Hematopoietic multipotent progenitor cell treated with erythropoietin and hydrocortisone succinate and interleukin-3 and kit ligand, for 4 days (in vitro differentiated cells): ENCODE results near the gene SCOC.
A peak's percentile ranks its signal among the peaks of the same experiment; 100 is the strongest.

Source experiments
- DNase-seq: peaks from one replicate; pipeline ENCODE4 v3.0.0-alpha.2; 2015

The SCOC gene

DNA sequence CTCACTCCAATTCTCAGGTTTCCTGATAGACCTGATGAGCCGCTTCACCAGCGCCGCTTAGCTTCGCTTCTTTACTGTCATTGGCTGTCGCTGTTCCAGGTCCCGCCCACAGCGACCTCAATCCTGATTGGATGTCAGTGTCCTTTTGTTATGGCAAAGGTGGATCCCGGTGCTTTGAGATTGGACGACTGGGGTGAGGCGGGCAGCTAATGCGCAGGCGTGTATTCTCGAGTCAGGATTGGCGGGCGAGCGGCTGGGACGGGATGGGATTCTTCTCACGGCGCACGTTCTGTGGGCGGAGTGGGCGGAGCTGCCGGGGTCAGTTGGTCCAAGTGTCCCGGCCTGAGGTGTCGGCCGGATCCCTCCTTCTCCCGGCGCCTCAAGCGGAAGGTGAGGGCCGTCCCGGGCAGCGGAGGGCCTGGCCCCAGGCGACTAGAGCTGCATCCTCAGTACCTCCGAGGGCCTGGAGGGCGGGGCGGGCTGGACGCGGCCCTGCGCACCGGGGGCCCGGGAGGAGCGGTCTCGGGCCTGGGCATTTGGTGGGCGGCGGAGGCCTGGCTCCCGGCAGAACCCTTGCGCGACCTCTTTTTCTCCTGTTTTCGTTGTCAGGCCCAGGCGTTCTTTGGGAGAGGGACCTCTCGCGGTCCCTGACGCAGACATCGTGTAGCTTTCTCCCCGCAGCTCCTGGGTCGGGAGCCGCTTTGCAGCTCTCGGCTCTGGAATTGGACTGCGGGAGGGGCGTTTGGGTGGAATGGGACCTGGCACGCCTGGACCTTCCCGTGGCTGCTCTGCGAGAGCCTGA, at the start of gene SCOC:
TSS of gene SCOC (plus strand) at position 319 of the 802 bp plus-strand sequence. CDS start 5,525 bp downstream, outside the sequence.
- peak; percentile 99 for DNase-seq

DNA sequence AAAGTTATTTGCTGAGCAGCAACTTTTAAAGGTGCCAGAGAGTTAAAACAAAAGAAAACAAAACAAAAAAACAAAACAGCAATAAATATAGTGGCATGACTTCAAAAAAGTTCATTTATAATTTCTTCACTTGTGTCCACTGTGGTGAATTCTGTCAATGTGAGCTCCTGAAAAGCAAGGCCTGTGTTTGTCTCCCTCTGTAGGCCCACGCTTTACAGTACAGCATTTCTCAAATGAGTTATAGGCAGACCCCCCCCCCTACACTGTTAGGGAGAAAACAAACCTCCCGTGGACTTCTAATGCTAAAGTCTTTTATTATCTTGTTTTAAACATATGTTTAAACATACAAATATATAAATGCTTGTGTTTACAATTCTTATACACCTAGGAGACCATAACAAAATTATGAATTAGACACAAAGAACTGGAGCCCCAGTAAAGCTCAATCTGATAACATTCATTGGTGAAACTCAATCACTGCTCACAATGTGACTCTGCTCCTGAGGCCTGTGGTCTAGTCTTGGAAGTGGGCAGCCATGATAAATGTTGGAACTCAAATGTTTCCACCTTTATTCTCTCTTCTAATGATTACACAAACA, 47.0 kb upstream of the SCOC start:
- peak; percentile 71 for DNase-seq

DNA sequence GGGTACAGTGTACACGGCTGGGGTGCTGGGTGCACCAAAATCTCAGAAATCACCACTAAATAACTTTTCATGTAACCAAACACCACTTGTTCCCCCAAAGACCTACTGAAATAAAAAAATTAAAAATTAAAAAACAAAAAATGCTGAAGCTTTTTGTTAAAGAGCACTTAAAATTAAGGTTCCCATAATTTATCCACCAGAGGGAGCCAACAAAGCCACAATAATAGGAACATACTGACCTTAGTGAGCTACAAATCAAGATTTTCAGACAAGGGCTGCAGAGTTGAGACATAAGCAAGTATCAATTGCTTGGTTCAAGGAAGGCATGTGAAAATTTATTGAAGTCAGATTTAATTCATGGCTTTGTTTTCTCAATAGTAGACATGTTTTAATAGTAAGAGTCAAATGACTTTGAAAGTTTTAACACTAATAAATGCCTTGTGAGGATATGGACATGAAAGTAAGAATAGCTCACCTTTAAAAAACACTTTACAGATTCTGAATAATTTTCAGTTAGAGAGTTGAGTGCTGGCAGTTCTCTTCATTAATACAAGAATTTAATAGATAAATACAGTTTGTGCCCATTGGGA, 43.0 kb upstream of the SCOC start:
- DNase-seq: peak; percentile 80

DNA sequence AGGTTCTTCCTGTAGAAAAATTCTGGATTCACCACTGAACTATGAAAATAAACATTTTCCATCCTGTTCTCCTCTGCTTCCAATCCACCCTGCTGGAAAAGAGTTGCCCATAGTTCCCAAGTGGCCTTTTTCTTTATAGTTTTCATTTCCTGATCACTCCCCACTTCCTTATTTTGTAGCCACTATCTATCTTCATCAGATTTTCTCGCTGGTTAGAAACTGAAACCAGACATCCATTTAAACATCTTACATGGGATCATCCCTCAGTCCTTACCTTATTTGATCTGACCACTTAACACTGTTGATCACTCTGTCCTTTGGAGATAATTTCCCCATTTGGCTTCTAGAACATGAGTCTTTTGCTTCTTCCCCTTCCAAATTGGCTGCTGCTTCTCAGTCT, 42.2 kb upstream of the SCOC start:
- DNase-seq: peak; percentile 49

DNA sequence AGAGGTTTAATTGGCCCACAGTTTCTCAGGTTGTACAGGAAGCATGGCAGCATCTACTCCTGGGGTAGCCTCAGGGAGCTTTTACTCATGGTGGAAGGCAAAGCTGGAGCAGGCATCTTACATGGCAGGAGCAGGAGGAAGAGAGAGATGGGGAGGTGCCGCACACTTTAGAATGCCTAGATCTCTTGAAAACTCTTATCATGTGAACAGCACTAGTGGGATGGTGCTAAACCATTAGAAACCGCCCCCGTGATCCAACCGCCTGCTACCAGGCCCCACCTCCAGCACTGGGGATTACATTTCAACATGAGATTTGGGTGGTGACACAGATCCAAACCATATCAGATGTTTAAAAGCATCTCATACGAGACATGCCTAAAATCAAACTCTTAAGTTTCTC, 41.6 kb upstream of the SCOC start:
- DNase-seq: peak; percentile 58

DNA sequence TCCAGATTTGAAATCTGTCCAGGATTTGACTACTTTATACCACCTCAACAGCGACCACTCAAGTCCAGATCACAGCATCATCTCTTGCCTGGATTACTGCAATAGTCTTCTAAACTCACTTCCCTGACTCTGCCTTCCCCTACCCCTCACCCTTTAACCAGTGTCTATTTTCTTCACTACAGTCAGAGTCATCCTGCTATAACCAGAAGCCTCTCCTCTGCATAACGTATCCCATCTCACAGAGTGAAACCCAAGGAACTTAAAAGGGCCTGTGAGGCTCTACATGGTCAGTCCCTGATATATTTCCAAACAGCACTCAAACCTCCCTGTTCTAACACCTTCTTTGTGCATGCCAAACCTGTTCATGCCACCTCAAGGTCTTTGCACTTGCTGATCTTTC, 40.7 kb upstream of the SCOC start:
- DNase-seq: no peak

DNA sequence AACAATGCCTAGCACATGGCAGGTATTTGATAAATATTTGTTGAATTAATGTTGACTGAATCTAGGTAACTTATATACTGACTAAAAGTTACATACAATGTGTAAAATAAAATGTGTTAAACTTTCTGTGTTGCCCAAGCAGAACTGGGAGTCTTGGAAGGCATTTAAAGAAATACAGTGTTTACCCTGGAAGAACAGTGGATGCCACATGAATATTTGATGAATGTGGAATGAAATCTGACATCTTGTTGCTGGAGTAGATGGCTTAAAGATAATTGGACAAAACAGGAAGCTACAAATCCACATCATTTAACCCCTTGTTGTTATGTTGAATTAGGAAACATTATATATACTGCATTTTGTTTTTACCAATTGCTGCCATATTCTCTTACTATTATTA, 39.9 kb upstream of the SCOC start:
- no peak for DNase-seq

DNA sequence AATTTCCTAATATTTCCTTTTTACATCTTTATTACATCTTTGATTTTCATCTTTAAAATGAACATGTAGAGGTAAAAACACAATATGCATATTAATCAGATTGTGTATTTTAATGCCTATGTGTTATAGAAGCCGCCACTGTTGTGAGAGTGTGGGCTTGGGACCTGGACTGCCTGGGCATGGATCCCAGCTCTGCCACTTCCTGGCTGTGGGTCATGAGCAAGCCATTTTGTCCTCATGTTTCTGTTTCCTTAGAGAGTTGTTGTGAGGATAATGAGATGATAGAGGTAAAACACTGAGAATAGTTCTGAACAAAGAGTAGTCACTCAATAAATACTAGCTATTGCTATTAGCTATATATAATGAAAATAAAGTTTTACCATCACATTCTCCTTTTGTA, 38.4 kb upstream of the SCOC start:
- DNase-seq: no peak

DNA sequence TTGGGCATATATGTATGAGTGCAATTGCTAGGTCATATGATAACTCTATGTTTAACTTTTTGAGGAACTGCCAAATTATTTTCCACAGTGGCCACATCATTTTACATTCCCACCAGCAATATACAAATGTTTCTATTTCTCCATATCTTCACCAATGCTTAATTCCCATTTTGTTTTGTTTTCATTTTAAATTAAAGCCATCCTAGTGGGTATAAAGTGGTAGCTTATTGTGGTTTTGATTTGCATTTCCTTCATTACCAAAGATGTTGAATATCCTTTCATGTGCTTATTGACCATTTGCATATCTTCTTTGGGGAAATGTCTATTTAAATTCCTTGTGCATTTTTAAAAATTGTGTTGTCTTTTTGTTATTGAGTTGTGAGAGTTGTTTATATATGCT, 36.7 kb upstream of the SCOC start:
- DNase-seq: no peak

DNA sequence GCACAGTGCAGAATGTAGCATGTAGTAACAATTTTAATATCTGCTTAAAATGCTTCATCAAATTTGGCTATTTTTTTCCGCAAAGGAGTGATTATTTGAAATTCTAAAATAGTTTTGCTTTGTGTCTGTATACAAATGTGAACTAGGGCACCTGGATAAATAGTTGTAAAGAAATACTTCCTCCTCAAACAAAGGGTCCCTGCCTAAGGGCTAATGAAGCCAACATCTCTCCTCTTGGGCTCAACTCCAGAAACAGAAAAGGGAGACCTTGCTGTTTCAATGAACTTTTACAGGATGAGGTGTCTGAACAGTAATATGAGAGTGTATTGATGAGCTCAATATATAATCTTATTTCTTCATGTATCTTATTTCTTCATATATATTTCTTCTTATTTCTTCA, 30.8 kb upstream of the SCOC start:
- no peak for DNase-seq

DNA sequence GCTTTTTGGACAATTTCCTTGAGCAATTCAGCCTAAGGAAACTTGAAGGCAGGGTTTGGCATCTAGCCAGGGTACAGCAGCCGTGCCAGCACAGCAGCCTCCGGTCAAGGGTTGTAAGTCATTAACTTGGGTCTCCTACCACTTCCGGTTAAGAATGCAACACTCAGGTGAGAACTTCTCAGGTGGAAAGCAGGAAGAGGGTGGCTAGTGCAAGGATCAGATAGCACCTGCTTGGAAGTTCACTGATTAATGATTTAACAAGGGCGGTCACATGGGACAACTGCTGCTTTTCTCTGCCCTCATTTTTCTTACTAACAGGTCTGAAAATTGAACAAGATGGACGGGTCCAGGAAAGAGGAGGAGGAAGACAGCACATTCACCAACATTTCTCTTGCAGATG, 30.1 kb upstream of the SCOC start:
- DNase-seq: peak; percentile 59

DNA sequence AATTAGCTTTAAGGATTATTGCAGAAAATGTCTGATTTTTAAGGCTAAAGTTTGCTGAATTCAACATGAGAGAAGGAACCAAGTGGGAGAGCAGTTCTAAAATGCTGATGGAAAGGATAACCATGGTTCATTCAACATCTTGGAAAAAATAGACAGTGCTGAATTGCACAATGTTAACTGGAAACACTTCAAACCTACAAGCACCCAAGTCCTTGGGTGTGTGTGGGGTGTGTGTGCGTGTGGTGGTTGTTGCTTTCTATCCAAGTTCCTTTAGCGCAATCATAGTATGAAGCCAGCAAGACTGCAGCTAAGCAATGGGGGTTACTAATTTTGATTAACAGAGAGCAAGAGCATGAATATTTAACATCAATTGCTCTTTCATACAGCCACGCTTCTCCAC, 29.3 kb upstream of the SCOC start:
- no peak for DNase-seq

DNA sequence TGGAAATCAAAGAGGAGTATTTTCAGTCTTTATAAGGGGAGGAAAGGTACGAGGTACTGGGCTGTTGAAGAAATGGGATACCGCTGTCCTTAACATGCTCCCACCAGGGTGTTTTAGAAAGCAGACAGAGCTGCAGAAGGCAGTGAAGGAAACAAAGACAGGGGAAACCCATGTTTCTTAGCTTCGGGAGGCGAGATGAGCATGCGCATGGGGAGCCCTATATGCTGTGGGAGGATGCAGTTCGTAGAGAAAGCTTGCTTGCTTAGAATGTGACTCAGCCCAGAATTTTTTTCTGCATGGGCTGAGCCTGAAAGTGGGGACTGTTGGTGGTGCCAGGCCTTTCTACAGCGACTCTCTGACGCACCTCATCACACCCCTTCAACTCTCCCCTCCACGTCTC, 28.8 kb upstream of the SCOC start:
- DNase-seq: no peak

DNA sequence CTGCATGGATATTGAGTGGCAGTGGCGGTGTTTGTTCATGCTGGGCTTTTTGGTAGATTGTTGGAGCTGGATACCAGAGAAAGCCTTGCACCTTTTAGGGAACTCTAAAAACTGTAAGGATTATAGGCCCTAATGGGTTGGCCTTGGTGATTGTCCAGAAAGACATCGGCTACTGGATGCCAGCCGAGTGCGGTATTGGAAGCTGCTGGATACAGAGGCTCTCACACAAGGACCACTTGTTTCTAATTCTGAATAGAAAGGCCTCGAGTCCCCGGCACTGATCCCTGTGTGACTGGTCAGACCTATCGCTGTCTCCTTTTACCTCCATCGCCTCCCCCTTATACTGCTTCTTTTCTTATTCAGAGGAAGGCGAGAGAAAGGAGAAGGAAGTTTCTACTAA, 27.3 kb upstream of the SCOC start:
- no peak for DNase-seq

DNA sequence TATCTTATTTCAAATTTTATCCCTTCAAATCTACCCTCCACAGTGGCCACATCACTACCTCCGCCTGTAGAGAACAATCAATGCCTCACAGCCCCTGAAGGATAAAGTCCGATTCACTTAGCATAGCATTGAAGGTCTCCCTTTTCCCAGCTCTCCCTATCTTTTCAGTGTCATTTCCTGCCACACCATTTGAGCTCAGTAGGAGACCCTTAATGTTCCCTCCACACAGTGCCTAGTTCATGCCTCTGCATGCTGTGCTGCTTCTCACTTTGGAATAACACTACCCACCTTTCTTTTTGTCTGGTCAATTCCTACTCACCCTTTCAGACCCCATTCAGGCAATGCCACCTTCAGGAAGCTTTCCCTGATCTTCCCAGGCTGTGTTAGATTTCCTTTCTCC, 23.6 kb upstream of the SCOC start:
- DNase-seq: no peak

DNA sequence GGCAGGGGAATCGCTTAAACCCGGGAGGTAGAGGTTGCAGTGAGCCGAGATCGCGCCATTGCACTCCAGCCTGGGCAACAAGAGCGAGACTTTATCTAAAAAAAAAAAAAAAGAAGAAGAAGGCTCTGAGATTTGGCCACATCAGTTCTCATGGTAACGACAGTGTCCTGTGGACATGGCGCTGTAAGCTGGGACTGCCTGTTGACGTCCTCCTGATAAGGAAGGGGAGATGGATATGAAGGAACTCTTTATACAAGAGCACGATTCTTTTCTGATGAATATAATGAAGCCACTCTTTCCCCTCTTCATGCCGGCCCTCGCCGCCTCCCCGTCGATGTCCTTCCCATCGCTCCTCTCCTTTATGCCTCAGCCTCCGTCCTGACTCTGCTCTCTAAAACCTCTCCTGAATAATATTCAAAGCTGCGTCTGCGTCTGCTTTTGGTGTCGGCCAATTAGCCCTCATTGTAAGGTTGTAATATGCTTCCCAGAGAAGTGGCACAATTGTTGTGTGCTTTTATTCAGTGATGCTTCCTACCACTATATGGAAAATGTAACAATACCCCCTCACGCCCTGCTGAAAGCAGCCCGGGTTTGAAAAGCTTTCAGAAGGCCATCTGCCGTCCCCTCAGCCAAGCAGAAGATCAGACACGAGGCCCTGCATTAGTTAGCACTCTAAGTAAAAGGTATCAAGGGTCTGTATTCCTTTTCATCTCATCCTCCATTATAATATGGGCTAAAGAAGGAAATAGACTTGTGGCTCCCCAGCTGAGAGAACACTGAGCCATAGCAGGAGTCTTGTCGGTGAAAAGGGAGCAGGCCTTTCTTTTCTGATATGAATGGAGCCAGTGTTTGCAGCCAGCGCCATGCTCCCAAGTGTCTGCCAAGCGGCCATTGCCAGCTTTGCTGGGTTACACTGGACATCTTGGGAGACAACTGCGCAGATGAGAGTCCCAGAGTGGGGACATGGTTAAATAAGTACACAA, 22.1 kb upstream of the SCOC start:
- no peak for DNase-seq

DNA sequence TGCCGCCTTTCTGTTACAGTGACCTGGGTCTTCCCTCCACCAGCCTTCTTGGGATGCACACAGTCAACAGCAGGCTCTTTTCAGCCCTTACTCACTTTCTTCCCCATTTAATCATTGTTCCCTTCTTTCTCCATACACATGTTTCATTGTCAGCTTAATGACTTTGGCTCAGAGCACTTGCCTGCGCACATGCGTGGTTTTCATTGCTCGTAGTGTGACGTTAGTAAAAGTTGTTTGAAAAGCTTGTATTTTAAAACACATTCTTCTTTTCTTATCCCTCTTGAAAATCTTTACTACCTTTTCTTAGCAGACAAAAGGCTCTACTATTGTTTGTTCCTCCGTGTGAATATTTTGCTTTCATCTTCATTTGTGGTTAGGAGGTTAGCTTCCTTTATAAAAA, 19.7 kb upstream of the SCOC start:
- DNase-seq: no peak

DNA sequence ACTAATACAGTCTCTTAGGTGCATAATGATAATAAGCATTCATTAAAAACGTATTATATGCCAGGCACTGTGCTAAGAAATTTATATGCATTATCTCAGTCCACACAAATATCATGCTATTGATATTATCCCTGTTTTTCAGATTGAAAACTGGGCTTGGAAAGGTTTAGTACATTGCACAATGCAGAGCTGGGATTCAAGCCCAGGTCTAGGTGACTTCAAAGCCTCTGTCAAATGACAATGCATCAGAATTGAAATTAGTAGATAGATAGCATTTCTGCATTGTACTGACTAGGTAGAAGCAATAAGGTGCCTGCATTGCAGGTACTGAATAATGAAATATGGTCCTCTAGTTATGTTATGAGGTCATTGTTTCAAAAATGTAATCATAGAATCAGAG, 18.2 kb upstream of the SCOC start:
- no peak for DNase-seq

DNA sequence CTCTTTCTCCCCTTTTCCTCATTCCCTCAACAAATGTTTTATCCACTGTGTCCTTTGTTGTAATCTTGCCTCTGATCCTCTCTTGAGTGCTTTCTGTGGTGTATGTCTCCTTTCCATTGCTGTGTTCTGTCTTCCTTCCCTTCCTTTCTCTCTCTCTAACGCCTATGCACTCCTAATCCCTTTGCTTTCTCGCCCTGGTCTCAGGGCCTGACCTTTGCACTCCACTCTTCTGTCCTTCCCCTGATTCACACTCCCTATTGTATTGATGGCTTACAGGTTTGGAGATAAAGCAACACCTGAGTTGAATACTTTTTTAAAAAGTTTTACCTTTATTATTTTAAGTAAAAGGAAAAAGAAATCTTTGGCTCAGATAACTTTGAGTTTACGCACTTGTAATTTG, 15.6 kb upstream of the SCOC start:
- no peak for DNase-seq

DNA sequence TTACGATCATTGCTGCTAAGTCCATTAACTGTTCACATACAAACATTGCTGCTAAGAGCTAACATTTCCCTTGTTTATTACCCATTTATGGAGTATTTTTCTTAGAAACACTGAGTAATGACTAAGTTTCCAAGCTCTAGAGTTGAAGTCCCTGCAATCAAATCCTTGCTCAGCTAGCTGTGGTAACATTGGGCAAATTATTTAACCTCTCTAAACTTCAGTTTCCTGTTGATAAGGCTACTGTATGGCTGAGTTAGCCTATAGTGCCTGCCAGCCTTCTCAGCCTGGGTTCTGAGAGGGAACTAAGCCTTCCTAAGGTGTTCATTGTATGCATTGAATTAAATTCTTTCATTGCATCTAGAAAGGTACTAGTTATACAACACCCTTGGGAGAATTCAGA, 15.2 kb upstream of the SCOC start:
- DNase-seq: peak; percentile 92

DNA sequence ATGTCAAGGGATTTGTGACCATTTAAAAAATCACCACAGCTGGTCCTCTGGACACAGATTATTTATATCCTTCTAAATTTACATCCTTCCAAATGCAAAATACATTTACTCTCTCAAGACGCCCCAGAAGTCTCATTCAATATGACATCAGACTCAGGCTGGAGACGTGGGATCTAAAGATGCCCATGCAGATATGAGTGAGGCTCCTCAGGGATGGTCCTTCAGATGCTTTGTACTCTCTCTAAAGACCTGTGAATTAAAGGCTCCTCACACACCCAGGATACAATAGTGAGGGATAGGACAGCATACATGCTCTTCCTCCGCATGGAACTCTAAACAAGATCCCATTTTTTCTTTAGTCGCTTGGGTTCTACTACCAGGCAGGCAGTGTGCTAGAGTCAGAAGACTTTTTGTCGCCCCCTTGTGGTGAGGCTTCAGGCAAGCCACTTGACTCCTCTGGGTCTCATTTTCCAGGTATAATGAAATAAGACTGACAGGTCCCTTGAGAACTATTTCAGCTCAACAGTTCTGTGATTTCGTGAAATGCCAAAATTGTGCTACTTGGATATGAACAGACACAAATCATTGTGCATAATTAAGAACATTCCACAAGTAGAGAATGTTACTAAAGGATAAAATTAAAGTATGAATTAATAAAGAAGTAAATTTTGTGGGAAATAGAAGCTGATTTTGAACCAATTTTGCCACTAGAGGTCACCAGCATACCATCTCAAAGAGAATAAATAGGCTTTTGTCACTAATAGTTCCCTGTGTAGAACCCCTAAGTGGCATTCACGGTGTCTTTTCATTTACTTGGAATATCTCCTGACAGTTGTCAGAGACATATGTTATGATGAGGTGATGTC, 13.7 kb upstream of the SCOC start:
- peak; percentile 94 for DNase-seq

DNA sequence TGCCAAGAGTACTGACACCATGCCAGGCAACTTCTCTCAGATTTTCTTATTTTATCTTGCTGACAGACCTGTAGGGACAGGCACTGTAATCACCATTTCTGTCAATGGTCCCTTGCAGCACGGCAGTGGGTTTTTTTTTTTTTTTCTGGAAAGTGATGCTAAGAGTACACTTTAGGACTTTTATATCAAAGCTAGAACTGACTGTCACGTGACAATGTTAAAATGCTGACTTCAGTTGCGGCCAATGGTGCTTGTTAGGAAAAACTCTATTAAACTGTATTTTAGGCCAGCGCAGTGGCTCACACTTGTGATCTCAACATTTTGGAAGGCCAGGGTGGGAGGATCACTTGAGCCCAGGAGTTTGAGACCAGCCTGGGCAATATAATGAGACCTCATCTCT, 12.3 kb upstream of the SCOC start:
- DNase-seq: no peak
